Skeletal muscle satellite cell (primary cell): Measurements from ENCODE around the gene KCNH1.

ENCODE experiments used
- H3K27me3 ChIP-seq: 2 replicates; pipeline ENCODE4 v1.7.0; 2013; ENCODE audit warnings: low read length; ENCODE audit not compliant: control insufficient read depth, insufficient read depth
- H3K36me3 ChIP-seq: 2 replicates; pipeline ENCODE4 v1.7.0; 2013; ENCODE audit warnings: mild to moderate bottlenecking, control low read depth, low read length; ENCODE audit not compliant: insufficient read depth
- H3K4me1 ChIP-seq: 2 replicates; pipeline ENCODE4 v1.7.0; 2013; ENCODE audit warnings: low read length; ENCODE audit not compliant: control insufficient read depth, insufficient read depth
- H3K4me2 ChIP-seq: 2 replicates; pipeline ENCODE4 v1.7.0; 2013; ENCODE audit warnings: mild to moderate bottlenecking, low read length
- H3K4me3 ChIP-seq: 2 replicates; pipeline ENCODE4 v1.7.0; 2013; ENCODE audit warnings: low read length
- H3K9ac ChIP-seq: 2 replicates; pipeline ENCODE4 v1.7.0; 2013; ENCODE audit warnings: mild to moderate bottlenecking, low read depth, low read length, moderate library complexity
- H3K9me3 ChIP-seq: replicated peaks from 2 replicates; pipeline ENCODE4 v1.7.0; 2013; ENCODE audit warnings: mild to moderate bottlenecking, control low read depth, low read length

The KCNH1 gene

DNA sequence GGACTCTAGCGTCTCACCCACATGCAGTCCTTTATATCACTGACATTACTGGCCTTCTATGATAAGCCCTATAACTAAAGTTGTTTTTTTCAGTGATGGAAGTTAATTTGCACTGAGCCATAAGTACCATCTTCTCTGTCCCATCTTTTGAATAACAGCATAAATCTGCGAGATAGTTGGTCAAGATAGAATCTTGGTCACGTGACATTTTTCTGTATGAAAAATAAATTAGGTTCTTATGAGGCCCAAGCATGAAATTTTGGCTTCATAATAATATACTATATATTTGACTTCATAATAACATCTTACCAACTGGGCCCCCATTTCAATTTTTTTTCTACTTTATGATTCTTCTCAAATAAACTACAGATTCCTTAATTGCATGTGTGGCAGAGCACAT is 285.5 kb downstream of the KCNH1 start:
- H3K4me3 ChIP-seq: no peak overlapping the region
- no peak overlapping the region for H3K4me2 ChIP-seq
- no peak overlapping the region for H3K9ac ChIP-seq
- H3K9me3 ChIP-seq: no peaks in the 10 kb centered on the region
- H3K27me3 ChIP-seq: no peaks in the 10 kb centered on the region
- no peaks in the 10 kb centered on the region for H3K4me1 ChIP-seq
- H3K36me3 ChIP-seq: no peaks in the 10 kb centered on the region

DNA sequence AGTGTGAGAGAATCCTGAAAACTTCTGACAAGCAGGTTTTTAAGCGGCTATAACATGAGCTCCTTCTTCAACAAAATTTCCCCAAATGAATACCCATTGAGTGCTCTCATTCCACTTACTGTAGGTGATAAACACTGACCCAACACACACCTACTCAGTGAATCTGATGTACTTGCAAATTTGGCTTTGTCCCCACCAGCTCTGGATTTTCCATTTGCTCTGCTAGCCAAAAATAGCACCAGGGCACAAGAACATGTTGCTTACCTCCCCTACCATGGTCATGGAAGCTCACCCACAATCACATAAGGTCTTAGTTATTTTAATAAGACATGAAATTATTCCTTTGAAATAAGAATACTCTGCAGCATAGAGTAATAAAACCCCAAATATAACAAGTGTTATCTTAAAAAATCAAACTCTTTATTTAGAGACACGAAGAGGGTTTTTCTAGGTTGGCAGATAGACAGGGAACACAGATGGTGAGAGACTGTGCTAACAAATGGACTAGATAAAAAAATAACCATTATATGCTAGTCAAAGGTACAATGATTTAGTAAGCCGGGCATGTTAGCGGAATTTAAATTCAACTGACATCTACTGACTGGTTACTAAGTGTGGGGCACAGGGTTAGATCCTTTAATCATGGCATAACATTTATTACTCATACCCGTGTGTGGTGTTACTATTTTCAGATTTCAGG is 291.9 kb downstream of the KCNH1 start:
- Histone ChIP-seq H3K36me3 (no peaks in the 10 kb centered on the region), H3K27me3 (no peaks in the 10 kb centered on the region), H3K4me2 (no peak overlapping the region), H3K9ac (no peak overlapping the region), H3K4me3 (no peak overlapping the region), H3K4me1 (no peaks in the 10 kb centered on the region), H3K9me3 (no peaks in the 10 kb centered on the region)

DNA sequence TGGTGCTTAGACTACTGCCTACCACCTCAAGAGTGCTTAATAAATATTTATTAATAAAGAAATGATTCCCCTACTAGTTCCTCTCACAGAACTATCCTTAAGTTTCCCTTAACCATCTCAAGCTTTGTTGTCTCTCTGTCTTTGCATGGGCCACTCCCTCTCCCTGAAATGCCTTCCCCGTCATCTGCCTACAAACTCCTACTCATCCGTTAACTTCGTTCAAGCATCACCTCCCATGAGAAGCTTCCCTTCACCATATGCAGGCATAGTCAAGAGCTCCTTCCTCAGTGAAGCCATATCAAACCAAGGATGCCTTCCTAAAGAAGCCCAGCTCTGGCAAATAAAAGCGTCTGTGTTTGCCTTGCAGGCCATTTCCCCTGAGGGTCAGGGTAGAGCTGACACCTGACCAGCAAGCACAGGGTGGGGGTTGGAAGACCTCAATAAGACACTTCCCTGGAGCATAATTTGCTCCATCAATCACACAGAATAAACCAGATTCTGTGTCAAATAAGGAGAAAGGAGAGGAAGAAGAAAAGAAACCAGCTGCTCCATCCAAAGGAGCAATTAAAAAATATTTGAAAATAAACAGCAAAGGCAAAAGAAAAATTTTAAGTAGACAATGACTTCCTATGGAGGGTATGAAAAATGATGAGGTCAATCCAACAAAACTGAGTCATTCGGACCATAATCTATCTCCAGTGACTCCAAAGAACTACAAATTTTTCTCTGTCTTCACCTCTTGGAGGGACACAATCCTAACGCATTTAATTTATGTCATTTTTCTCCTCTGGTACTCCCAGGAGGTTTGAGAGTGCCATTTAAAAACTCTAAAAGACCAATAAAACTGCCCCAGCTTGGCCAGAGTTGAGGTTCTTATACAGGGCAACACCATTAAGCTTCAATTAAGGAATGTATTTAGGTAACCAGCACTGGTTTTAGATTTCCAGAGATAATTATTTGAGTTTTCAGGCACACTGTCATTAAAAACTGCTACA is 303.6 kb downstream of the KCNH1 start:
- Histone ChIP-seq H3K9ac (no peak overlapping the region), H3K4me2 (no peak overlapping the region), H3K4me3 (no peak overlapping the region), H3K36me3 (no peaks in the 10 kb centered on the region), H3K4me1 (peaks cover 4% of the 10 kb centered on the region), H3K9me3 (no peaks in the 10 kb centered on the region), H3K27me3 (no peaks in the 10 kb centered on the region)

DNA sequence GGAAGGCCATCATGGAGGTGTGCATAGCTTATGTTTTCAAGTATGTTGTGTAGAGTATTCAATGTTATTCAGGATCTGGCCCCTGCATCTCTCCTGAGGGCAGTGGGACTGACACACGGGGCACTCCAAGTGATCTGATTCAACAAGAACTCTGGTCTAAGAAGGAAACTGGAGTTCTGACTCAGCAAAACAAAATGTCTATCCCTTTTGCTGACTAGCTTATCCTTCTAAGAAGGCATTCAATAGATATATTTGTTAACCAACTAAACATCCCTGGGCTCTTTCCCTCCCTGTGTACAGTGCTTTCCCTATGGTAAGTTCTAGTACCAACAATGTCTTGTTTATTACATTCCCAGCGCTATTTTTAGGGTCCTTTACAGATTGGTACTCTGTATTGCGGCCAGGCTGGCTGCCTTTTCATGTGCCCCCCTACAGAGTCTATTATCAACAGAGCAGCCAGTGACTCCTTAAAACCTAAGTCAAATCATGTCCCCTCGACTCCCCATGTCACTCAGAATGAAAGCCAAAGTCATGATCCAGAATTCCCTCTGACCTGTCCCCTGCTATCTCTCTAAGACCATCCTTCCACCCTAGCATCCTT is 304.9 kb downstream of the KCNH1 start:
- Histone ChIP-seq H3K4me3 (no peak overlapping the region), H3K9ac (no peak overlapping the region), H3K27me3 (no peaks in the 10 kb centered on the region)

DNA sequence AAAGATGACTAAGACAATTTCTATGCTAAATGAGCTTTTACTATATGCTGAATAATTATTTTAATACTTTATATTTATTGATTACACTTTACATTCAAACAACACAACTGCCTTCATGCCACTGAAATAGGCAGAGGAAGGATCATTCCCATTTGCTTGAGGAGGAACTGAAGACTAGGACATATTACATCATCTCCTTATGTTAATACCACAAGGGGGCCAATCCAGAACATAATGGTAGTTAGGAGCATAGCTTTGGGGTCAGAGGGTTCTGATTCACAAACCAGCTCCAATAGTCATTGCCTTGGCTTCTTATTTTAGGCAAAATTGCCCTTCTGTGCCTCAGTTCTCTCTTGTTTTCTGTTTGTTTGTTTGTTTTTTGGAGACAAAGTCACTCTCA is 306.5 kb downstream of the KCNH1 start:
- no peak overlapping the region for H3K4me3 ChIP-seq
- H3K4me2 ChIP-seq: no peak overlapping the region
- H3K9ac ChIP-seq: no peak overlapping the region
- H3K4me1 ChIP-seq: peaks cover 4% of the 10 kb centered on the region
- H3K9me3 ChIP-seq: no peaks in the 10 kb centered on the region
- no peaks in the 10 kb centered on the region for H3K36me3 ChIP-seq
- H3K27me3 ChIP-seq: no peaks in the 10 kb centered on the region

More for the DNA sequence above, 304.9 kb downstream of the KCNH1 start:
- Histone ChIP-seq H3K4me2 (no peak overlapping the region), H3K9me3 (no peaks in the 10 kb centered on the region), H3K36me3 (no peaks in the 10 kb centered on the region), H3K4me1 (peaks cover 4% of the 10 kb centered on the region)

DNA sequence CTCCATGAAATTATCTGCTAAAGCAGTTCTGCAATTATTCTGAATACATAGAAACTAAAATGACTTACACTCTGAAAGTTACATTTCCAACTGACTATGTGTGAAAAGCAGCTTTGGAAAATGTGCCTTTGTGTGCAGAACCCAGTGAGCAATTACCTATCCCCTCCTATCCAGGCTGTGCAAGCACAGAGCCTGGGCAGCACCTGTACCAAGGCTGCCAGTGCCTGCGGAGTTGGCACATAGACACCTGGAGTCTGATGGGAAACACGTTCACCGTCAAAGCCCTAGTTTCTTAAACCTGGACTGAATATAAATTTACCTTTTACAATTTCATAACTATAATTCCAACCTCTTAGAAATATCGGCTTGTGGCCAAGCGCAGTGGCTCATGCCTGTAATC is 307.3 kb downstream of the KCNH1 start:
- Histone ChIP-seq H3K4me3 (no peak overlapping the region), H3K9me3 (no peaks in the 10 kb centered on the region), H3K9ac (no peak overlapping the region), H3K4me2 (no peak overlapping the region), H3K4me1 (peaks cover 4% of the 10 kb centered on the region), H3K27me3 (no peaks in the 10 kb centered on the region), H3K36me3 (no peaks in the 10 kb centered on the region)

DNA sequence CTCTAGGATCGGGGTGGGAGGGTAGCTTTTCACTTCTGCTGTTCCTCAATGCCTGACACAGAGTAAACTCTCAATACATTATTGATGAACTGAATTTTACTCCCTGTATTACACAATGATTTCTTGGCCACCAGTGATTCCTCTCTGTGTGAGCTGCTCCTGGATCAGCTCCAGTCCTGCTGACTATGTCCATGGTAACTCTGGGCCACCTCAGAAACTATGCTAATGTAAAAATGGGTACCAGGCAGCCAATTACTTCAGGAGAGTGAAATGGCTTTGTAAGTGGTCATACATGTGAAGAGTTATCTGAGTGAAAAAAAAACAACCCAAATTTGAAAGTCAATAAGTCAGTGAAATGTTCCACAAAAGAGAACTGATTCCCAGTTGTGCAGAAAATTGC is 311.0 kb downstream of the KCNH1 start:
- Histone ChIP-seq H3K4me1 (no peaks in the 10 kb centered on the region), H3K4me2 (no peak overlapping the region), H3K36me3 (no peaks in the 10 kb centered on the region), H3K9me3 (no peaks in the 10 kb centered on the region), H3K4me3 (no peak overlapping the region), H3K27me3 (no peaks in the 10 kb centered on the region), H3K9ac (no peak overlapping the region)

DNA sequence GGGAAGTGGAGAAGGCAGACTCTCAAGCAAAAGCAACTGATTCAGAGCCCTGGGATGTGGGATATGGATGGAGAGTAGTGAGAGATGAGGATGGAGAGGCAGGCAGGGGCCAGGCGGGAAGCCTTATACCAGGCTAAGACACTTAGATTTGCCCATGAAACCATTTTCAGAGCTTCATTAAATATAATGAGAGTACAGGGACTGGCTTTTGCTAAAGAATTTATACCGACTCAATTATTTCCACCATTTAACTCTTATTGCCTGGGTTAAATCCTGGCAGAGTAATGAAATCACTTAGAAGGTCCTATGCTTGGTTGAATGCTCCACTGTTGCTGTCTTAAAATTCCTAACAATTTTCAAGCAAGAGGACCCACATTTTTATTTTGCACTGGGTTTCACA is 311.7 kb downstream of the KCNH1 start:
- no peaks in the 10 kb centered on the region for H3K9me3 ChIP-seq
- no peak overlapping the region for H3K4me3 ChIP-seq
- H3K9ac ChIP-seq: no peak overlapping the region
- H3K27me3 ChIP-seq: no peaks in the 10 kb centered on the region
- H3K4me1 ChIP-seq: no peaks in the 10 kb centered on the region
- no peak overlapping the region for H3K4me2 ChIP-seq
- no peaks in the 10 kb centered on the region for H3K36me3 ChIP-seq

DNA sequence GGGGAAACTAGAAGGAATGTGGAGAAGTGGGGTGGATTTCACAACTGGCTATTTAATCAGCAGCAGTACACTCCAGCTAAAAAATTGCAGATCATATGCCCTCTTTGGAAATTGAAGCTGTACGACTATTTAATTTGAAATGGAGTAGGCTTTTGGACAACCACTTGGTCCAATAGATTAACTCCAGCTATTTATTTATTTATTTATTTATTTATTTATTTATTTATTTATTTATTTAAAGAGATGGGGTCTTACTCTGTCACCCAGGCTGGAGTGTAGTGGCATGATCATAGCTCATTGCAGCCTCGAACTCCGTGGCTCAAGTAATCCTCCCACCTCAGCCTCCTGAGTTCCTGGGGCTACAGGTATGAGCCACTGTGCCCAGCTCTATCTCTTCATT is 312.3 kb downstream of the KCNH1 start:
- no peaks in the 10 kb centered on the region for H3K9me3 ChIP-seq
- H3K27me3 ChIP-seq: no peaks in the 10 kb centered on the region
- H3K4me2 ChIP-seq: no peak overlapping the region
- no peak overlapping the region for H3K4me3 ChIP-seq
- H3K4me1 ChIP-seq: no peaks in the 10 kb centered on the region
- H3K9ac ChIP-seq: no peak overlapping the region
- H3K36me3 ChIP-seq: no peaks in the 10 kb centered on the region

DNA sequence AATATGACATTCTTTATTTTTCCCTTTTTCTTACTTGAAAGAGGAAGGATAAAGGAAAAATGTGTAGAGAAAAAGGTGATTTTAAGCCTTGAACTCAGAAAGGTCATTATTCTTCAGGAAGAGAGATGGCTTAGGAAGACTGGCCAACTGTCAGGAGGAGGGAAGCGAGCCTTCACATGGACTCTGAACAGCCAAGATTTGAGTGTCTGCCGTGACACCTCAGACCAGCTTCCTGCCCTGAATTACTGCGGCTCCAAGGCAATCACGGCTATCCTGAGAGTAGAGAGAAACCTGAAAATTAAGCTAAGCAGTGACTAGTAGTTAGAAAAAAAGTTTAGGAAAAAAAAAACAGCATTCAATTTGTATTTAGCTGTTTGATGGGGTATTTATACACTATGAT is 314.7 kb downstream of the KCNH1 start:
- Histone ChIP-seq H3K27me3 (no peaks in the 10 kb centered on the region), H3K4me2 (no peak overlapping the region), H3K36me3 (no peaks in the 10 kb centered on the region), H3K4me1 (no peaks in the 10 kb centered on the region), H3K9me3 (no peaks in the 10 kb centered on the region), H3K4me3 (no peak overlapping the region), H3K9ac (no peak overlapping the region)

DNA sequence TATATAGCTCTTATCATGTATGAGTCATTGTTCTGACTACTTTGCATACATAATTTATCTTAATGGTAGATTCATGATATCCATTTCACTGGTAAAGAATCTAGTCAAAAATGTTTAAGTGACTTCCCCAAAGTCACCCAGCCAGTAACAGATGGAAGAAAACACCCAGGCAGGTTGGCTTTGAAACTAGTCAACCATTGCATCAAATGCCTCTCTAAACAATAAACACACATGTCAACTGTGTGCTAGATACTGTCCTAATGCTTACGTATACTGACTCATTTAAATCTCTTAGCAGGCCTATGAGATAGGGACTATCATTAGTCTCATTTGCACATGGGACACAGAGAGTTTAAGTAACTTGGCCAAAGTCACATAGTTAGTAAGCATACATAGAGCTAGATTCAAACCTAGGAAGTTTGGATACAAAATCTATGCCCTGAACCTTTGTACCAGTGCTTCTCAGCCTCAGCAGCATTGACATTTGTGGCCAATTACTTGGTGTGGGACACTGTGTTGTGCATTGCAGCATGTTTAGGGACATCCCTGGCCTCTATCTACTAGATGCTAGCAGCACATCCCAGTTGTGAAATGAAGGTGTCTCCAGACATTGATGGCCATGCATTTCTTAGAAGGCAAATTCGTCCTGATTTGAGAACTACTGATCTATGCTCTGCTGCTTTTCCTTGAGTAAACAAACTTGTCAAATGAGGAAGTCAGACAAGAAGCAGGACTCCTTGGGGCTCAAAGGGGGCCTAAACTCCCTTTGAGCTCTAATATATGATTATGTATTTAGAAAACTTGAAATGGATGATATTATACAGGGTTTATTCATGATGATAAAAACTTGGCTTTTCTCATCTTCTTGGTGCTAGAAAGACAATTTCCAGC is 316.3 kb downstream of the KCNH1 start:
- no peaks in the 10 kb centered on the region for H3K9me3 ChIP-seq
- H3K9ac ChIP-seq: no peak overlapping the region
- H3K4me2 ChIP-seq: no peak overlapping the region
- H3K4me3 ChIP-seq: no peak overlapping the region
- no peaks in the 10 kb centered on the region for H3K27me3 ChIP-seq
- no peaks in the 10 kb centered on the region for H3K36me3 ChIP-seq
- H3K4me1 ChIP-seq: no peaks in the 10 kb centered on the region
